ENCODE data around the gene IPO13. TPM values are rescaled to one million over a fixed set of nuclear protein-coding genes. Genes with fewer than 3 reads are reported as not detected.

Gene IPO13
- total RNA-seq, 1 donor from 2014 or later = 53.2 TPM

- Mint-ChIP-seq H3K4me3 (ENCODE audit: unreplicated experiment) (no peak overlapping the region), H3K9me3 (ENCODE audit: unreplicated experiment) (peaks cover 4% of the 10 kb centered on the region), H3K27me3 (ENCODE audit: unreplicated experiment) (peaks cover 11% of the 10 kb centered on the region), H3K4me1 (ENCODE audit: low read depth, unreplicated experiment) (no peaks in the 10 kb centered on the region), H3K27ac (ENCODE audit: unreplicated experiment) (no peak overlapping the region), H3K36me3 (ENCODE audit: unreplicated experiment) (peaks cover 10% of the 10 kb centered on the region)
- DNase-seq = no peak
- no peak for TF ChIP-seq CTCF (IDR thresholded peaks at IDR 0.05; ENCODE audit: partially characterized antibody, unreplicated experiment)
Measured at GRCh38 chr1:43902058-43902831, 44.5 kb upstream of the IPO13 start.

- Mint-ChIP-seq H3K9me3 (ENCODE audit: unreplicated experiment) (peaks cover 12% of the 10 kb centered on the region), H3K36me3 (ENCODE audit: unreplicated experiment) (peaks cover 11% of the 10 kb centered on the region), H3K27ac (ENCODE audit: unreplicated experiment) (no peak overlapping the region), H3K4me1 (ENCODE audit: low read depth, unreplicated experiment) (no peaks in the 10 kb centered on the region), H3K4me3 (ENCODE audit: unreplicated experiment) (no peak overlapping the region), H3K27me3 (ENCODE audit: unreplicated experiment) (peaks cover 14% of the 10 kb centered on the region)
- TF ChIP-seq CTCF (IDR thresholded peaks at IDR 0.05; ENCODE audit: partially characterized antibody, unreplicated experiment) = no peak
- no peak for DNase-seq
Measured at GRCh38 chr1:43904660-43905551, 41.8 kb upstream of the IPO13 start.

DNA sequence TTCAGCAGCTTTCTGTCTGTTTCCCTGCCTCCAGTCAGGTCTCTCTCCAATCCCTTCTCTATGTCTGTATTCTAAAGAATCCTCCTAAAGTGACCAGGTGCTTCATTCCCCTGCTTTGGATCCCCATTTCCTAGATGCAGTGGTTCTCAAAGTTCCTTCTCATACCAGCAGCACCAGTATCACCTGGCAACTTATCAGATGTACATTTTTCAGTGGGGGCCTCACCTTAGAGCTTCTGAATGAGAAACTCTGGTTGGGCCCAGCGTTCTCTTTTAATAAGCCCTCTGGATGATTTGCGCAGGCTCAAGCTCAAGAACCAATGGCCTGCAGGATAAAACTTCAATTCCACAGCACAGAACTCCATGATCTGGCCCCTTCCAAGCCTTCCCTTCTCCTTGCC is 38.5 kb upstream of the IPO13 start:
- Mint-ChIP-seq H3K4me1 (ENCODE audit: low read depth, unreplicated experiment) (peaks cover 3% of the 10 kb centered on the region), H3K27ac (ENCODE audit: unreplicated experiment) (no peak overlapping the region), H3K9me3 (ENCODE audit: unreplicated experiment) (peaks cover 12% of the 10 kb centered on the region), H3K36me3 (ENCODE audit: unreplicated experiment) (peaks cover 11% of the 10 kb centered on the region), H3K27me3 (ENCODE audit: unreplicated experiment) (peaks cover 13% of the 10 kb centered on the region), H3K4me3 (ENCODE audit: unreplicated experiment) (no peak overlapping the region)
- no peak for TF ChIP-seq CTCF (IDR thresholded peaks at IDR 0.05; ENCODE audit: partially characterized antibody, unreplicated experiment)
- no peak for DNase-seq

GRCh38 chr1:43908858-43909257 is 37.9 kb upstream of the IPO13 start:
- H3K4me1 Mint-ChIP-seq (ENCODE audit: low read depth, unreplicated experiment) = peaks cover 3% of the 10 kb centered on the region
- TF ChIP-seq CTCF (IDR thresholded peaks at IDR 0.05; ENCODE audit: partially characterized antibody, unreplicated experiment) = no peak
- peaks cover 12% of the 10 kb centered on the region for H3K9me3 Mint-ChIP-seq (ENCODE audit: unreplicated experiment)
- H3K27ac Mint-ChIP-seq (ENCODE audit: unreplicated experiment) = no peak overlapping the region
- peaks cover 12% of the 10 kb centered on the region for H3K27me3 Mint-ChIP-seq (ENCODE audit: unreplicated experiment)
- peaks cover 11% of the 10 kb centered on the region for H3K36me3 Mint-ChIP-seq (ENCODE audit: unreplicated experiment)
- no peak for DNase-seq
- no peak overlapping the region for H3K4me3 Mint-ChIP-seq (ENCODE audit: unreplicated experiment)
